Medulla oblongata (tissue), 1 donor: ENCODE data around the gene RGPD3.
"Not testable (repeated sequence)": the region's sequence is repeated elsewhere in the genome, so short reads cannot be mapped to it uniquely, and the experiment has no call there.

Experiments used
- DNase-seq: peaks from one replicate; pipeline ENCODE4 v3.0.0-alpha.2; 2015; ENCODE audit errors: extremely low spot score

RGPD3 gene

GRCh38 chr2:106486551-106487385, 18.6 kb upstream of the RGPD3 start, which contains the start of gene CD8B2:
CD8B2 (plus strand) TSS chr2:106487364; CDS start chr2:106487427, 63 bp downstream.
- DNase-seq = not testable (repeated sequence)

DNA sequence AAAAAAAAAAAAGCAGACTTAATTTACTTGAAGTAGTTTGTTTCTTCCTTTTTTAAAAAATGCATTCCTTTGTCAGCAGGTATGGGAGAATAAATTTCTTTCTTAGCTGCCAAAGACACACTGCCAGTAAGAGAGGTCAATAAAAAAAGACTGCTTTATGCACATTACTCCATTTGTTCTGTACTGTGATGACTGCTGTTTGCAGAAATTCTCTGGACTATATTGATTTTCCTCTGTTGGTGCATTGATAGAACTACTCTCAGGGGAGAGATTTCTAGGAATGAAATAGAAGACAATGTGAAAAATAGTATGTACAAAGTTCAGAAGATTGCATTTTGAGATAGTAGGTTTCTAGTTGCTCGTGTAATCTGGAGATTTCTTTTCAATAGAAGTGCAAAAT, 11.3 kb upstream of the RGPD3 start:
- DNase-seq = not testable (repeated sequence)

DNA sequence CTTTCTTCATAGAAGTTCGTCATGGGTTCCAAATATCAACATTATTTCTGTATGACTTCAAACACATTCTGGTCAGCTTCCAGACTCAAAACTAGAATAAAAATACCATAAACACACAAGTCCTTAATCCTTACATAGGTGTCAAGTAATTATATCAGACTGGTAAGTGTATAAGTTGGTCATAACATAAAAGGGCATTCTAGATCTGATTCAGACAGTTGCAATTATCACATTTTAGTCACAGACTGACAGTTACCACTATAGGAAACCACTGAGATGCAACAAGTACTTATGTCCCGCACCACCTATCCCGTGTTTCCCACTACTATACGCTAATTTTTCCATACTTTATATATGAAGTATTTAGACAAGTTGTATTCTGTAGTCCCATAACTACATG, 9.4 kb upstream of the RGPD3 start:
- not testable (repeated sequence) for DNase-seq

- not testable (repeated sequence) for DNase-seq
Observed at GRCh38 chr2:106470658-106471057, 2.4 kb upstream of the RGPD3 start.

DNA sequence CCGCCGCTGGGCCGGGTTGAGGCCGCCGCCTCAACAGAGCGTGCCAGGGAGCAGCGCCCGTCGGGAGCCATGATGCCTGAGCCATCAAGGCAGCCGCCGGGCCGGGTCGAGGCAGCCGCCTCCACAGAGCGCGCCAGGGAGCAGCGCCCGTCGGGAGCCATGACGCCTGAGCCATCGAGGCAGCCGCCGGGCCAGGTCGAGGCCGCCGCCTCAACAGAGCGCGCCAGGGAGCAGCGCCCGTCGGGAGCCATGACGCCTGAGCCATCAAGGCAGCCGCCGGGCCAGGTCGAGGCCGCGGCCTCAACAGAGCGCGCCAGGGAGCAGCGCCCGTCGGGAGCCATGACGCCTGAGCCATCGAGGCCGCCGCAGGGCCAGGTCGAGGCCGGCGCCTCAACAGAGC, 697 bp downstream of the RGPD3 start:
- DNase-seq = not testable (repeated sequence)

DNA sequence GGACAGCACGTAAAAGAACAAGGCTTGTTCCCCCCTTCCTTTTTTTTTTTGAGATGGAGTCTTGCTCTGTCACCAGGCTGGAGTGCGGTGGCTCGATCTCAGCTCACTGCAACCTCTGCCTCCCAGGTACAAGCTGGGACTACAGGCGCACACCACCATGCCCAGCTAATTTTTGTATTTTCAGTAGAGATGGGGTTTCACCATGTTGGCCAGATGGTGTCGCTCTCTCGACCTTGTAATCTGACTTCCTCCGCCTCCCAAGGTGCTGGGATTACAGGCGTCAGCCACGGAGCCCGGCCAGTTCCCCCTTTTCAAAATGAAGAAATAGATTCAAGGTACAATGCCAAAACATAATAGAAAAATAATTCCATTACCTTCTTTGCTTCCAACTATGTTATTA, 6.3 kb downstream of the RGPD3 start:
- not testable (repeated sequence) for DNase-seq

DNA sequence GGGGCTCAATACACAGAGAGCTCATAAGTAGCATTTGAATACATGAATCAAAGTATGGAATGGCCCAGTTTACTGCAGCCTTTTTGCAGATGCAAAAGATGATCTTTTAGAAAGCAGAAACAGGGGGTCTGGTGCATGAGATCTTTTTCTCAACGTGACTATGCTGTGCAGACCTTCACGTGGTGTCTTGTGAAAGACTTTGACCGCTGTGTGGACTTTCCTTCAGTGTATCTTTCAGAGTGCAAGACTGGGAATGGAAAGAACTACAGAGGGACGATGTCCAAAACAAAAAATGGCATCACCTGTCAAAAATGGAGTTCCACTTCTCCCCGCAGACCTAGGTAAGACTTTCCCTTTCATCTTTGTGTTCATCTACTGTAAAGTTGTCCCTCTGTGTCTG, 77.5 kb downstream of the RGPD3 start:
- not testable (repeated sequence) for DNase-seq

DNA sequence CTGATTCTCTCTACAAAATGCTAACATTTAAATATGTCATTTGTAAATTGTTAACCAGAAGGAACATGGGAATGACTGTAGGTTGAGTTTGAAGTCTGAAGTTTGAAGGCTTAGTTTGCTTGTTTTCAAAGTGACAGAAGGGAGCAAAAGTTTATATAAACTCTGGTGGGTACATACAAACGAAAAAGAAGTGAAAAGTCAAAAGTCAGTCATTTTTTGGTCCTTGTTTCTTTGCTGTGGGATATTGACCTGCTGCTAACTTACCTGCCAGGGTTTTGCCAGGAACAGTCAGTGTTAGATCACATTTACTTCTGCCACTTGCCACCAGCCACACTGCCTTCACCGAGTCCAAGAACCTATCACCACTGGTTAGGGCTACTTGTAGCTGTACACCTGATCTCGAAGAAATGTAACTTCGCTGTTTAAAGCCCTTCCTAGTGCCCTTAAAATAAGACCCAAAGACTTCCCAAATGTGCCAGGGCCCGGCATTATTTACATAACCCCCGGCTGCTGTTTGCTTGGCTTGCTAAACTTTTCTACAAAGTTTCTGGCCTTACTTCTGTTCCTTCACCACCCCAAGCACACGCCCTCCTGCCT, 79.3 kb downstream of the RGPD3 start:
- not testable (repeated sequence) for DNase-seq

GRCh38 chr2:106384548-106384947, 83.7 kb downstream of the RGPD3 start:
- DNase-seq = not testable (repeated sequence)

- DNase-seq = not testable (repeated sequence)
Observed at GRCh38 chr2:106381867-106382266, 86.3 kb downstream of the RGPD3 start.

DNA sequence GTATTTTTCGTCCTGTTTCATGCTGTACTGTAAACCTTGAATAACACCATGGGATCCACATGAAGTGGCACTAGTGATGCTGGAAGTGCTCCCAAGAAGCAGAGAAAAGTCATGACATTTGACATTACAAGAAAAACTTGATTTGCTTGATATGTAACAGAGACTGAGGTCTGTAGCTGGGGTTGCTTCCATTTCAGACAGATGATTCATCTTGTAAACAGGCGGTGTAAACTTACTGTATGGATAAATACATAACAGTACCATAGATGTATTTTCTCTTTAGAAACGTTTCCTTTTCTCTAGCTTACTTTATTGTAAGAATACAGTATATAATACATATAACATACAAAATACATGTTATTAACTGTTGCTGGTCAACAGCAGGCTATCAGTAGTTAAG, 88.6 kb downstream of the RGPD3 start:
- not testable (repeated sequence) for DNase-seq

- not testable (repeated sequence) for DNase-seq
Observed at GRCh38 chr2:106369182-106369581, 99.0 kb downstream of the RGPD3 start.

DNA sequence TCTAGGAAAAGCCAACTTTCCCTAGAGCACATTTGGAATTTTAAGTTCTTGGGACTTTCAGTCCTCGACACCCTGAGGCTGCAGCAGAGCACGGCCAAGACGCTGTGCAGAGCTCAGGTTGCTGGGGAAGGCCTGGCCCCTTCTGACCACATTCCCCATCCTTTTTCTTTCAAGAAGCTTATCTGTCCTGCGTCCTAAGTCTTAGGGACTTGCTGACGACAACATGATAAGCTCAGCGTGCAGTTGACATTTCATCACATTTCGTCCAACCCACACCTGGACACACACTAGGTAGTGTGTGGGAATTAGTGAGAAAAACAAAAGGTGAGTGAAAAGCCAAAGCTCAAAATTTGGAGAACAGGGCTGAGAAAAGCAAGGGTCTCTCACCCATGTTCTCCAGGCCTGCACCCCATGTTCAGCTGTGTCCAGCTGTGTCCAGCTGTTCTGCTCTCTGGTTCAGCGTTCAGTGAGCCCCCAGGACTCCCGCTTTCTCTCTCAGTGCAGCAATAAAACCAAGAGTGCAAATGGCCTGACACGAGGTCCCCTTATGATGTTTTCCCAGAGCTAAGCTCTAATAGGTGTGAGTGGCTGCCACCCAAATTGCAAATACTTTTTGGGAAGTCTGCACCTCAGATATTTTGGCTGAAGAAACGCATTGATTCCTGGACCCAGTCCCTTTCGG, 101.9 kb downstream of the RGPD3 start:
- DNase-seq = no peak

- no peak for DNase-seq
Observed at GRCh38 chr2:106363791-106364190, 104.4 kb downstream of the RGPD3 start.

- DNase-seq = no peak
Observed at GRCh38 chr2:106362789-106363188, 105.4 kb downstream of the RGPD3 start.

GRCh38 chr2:106359512-106359911, 108.7 kb downstream of the RGPD3 start:
- DNase-seq = no peak

- DNase-seq = no peak
Observed at GRCh38 chr2:106358521-106358920, 109.7 kb downstream of the RGPD3 start.

DNA sequence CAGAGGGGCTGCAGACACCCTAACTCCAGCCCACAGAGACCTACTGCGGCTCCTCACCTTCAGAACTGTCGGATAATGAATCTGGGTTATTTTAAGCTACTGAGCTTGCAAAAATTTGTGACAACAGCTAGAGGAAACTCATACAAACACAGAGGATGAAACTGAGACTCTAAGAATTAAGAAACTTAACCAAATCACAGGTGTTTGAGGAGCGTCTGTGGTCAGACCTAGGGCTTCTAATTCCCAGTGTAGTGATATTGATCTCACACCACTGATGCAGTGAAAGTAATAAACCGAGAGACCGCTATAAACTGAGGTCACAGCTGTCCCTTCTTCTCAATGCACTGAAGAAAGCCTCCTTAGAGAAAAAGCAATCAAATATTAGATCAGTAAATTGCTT, 110.1 kb downstream of the RGPD3 start:
- no peak for DNase-seq

DNA sequence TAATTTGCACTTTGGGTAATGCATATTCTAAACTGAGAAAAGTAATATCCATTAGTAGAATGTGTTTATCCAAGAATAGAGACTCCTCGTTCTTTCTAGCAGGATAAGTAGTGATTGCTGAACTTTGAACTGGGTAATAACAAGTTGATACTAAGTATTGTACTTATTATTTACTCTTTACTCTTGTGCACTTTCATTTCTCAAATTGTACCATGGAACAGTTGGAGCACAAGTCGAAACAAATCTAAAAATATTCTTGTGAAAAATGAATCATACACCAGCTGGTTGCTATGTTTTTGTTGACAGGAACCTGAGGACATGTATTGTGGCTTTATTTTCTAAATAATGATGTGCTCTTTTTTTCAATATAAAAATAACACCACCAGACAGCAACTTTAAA, 111.9 kb downstream of the RGPD3 start:
- no peak for DNase-seq

DNA sequence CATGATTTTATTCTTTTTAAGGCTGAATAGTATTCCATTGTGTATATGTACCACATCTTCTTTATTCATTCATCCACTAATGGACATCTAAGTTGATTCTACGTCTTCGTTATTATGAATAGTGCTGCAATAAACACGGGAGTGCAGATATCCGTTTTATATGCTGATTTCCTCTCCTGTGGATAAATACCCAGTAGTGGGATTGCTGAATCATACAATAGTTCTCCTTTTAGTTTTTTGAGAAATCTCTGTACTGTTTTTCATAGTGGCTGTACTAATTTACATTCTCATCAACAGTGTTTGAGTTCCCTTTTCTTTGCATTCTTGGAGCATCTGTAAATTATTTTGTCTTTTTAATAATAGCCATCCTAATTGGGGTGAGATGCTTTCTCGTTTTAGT, 114.5 kb downstream of the RGPD3 start:
- DNase-seq = no peak

GRCh38 chr2:106350980-106351379, 117.2 kb downstream of the RGPD3 start:
- DNase-seq = no peak

- DNase-seq = no peak
Observed at GRCh38 chr2:106344302-106344701, 123.9 kb downstream of the RGPD3 start.

GRCh38 chr2:106343274-106343673, 124.9 kb downstream of the RGPD3 start:
- DNase-seq = no peak
